DOHH2 (cell line): ENCODE results near the gene RHOBTB3.
"Not testable (repeated sequence)": the region's sequence is repeated elsewhere in the genome, so short reads cannot be mapped to it uniquely, and the experiment has no call there.

Experiments
- H3F3A ChIP-seq: fragments of 200-600 bp; sonication (generic), shearing (Covaris generic); 2 replicates; pipeline ENCODE4 v1.6.0; 2016; ENCODE audit warnings: antibody characterized with exemption, mild to moderate bottlenecking; ENCODE audit not compliant: control insufficient read depth, insufficient read depth
- H3K27ac ChIP-seq: fragments of 200-600 bp; sonication (generic); 2 replicates; pipeline ENCODE4 v1.5.1; 2014; ENCODE audit warnings: low read depth, mild to moderate bottlenecking, low read length, moderate library complexity
- H3K27me3 ChIP-seq: fragments of 200-600 bp; sonication (generic); 2 replicates; pipeline ENCODE4 v1.6.1; 2014; ENCODE audit warnings: mild to moderate bottlenecking, low read length, mixed read lengths; ENCODE audit not compliant: control insufficient read depth
- H3K36me3 ChIP-seq: fragments of 200-600 bp; sonication (generic); 2 replicates; pipeline ENCODE4 v1.6.1; 2014; ENCODE audit warnings: mild to moderate bottlenecking, low read length, moderate library complexity, mixed read lengths; ENCODE audit not compliant: control insufficient read depth
- H3K4me1 ChIP-seq: fragments of 200-600 bp; sonication (generic); 2 replicates; pipeline ENCODE4 v1.6.1; 2014; ENCODE audit warnings: mild to moderate bottlenecking, low read length, mixed read lengths; ENCODE audit not compliant: control insufficient read depth
- H3K4me2 ChIP-seq: fragments of 200-600 bp; sonication (generic); 2 replicates; pipeline ENCODE4 v1.6.0; 2014; ENCODE audit warnings: mild to moderate bottlenecking, low read length, moderate library complexity
- H3K4me3 ChIP-seq: fragments of 200-600 bp; sonication (generic); 2 replicates; pipeline ENCODE4 v1.5.1; 2014; ENCODE audit warnings: mild to moderate bottlenecking, low read length, mixed read lengths
- H3K79me2 ChIP-seq: fragments of 200-600 bp; sonication (generic); 2 replicates; pipeline ENCODE4 v1.6.1; 2014; ENCODE audit warnings: mild to moderate bottlenecking, low read length, mixed read lengths; ENCODE audit not compliant: control insufficient read depth
- H3K9me2 ChIP-seq: fragments of 200-600 bp; sonication (generic); replicated peaks from 2 replicates; pipeline ENCODE4 v1.6.1; 2014; ENCODE audit warnings: mild to moderate bottlenecking, low read length, mixed read lengths; ENCODE audit not compliant: control insufficient read depth
- H3K9me3 ChIP-seq: fragments of 200-600 bp; sonication (generic); 2 replicates; pipeline ENCODE4 v1.6.1; 2014; ENCODE audit warnings: antibody characterized with exemption, low read length, mixed read lengths; ENCODE audit not compliant: control insufficient read depth, insufficient read depth
- H4K20me1 ChIP-seq: fragments of 200-600 bp; sonication (generic); 2 replicates; pipeline ENCODE4 v1.6.0; 2014; ENCODE audit warnings: low read depth, mild to moderate bottlenecking, antibody characterized with exemption, low read length, moderate library complexity; ENCODE audit not compliant: control insufficient read depth, insufficient read depth
- CTCF ChIP-seq: fragments of 200-600 bp; sonication (generic); IDR thresholded peaks from one replicate; pipeline ENCODE4 v1.5.1; 2014; ENCODE audit warnings: antibody characterized with exemption, mild to moderate bottlenecking, low read depth, low read length; ENCODE audit not compliant: poor library complexity, severe bottlenecking
- EZH2phosphoT487 ChIP-seq: fragments of 200-600 bp; sonication (generic); IDR thresholded peaks from 2 replicates; pipeline ENCODE4 v1.6.1; 2017; ENCODE audit warnings: borderline replicate concordance, mild to moderate bottlenecking, antibody characterized with exemption, low read length, moderate library complexity, mixed read lengths

Gene RHOBTB3

GRCh38 chr5:95836544-95836943 lies 105.4 kb downstream of the RHOBTB3 start:
- peaks cover 8% of the 10 kb centered on the region; the same call in 1 of the 2 replicates for H3F3A ChIP-seq
- H3K27ac ChIP-seq: no peak overlapping the region
- no peaks in the 10 kb centered on the region for H3K36me3 ChIP-seq
- H3K4me2 ChIP-seq: peak overlapping the region; percentile 87
- H3K9me2 ChIP-seq: no peaks in the 10 kb centered on the region
- TF ChIP-seq CTCF: no peak
- TF ChIP-seq EZH2phosphoT487: no peak
- H3K79me2 ChIP-seq: no peaks in the 10 kb centered on the region
- H3K4me3 ChIP-seq: no peak overlapping the region
- H3K9me3 ChIP-seq: no peaks in the 10 kb centered on the region
- no peaks in the 10 kb centered on the region for H3K27me3 ChIP-seq
- H3K4me1 ChIP-seq: peaks cover 38% of the 10 kb centered on the region
- no peaks in the 10 kb centered on the region for H4K20me1 ChIP-seq

DNA sequence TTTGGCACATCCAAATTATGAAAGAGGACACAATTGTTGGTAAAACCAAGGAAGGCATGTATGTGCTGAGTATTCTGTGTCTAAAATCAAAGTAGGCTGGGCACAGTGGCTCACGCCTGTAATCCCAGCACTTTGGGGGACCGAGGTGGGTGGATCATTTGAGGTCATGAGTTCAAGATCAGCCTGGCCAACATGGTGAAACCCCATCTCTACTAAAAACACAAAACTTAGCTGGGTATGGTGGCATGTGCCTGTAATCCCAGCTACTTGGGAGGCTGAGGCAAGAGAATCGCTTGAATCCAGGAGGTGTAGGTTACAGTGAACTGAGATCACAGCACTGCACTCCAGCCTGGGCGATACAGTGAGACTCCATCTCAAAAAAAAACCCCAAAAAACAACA lies 105.8 kb downstream of the RHOBTB3 start:
- H3K79me2 ChIP-seq, H3K9me2 ChIP-seq, H3K27ac ChIP-seq, H3K27me3 ChIP-seq, H3K4me3 ChIP-seq, H4K20me1 ChIP-seq, H3K36me3 ChIP-seq, H3K9me3 ChIP-seq, H3K4me2 ChIP-seq, H3F3A ChIP-seq: not testable (repeated sequence)
- H3K4me1 ChIP-seq: peaks cover 38% of the 10 kb centered on the region

GRCh38 chr5:95837492-95837891 lies 106.4 kb downstream of the RHOBTB3 start:
- H3K36me3 ChIP-seq: no peaks in the 10 kb centered on the region
- H3K9me2 ChIP-seq: no peaks in the 10 kb centered on the region
- H3K79me2 ChIP-seq: no peaks in the 10 kb centered on the region
- no peaks in the 10 kb centered on the region for H3K27me3 ChIP-seq
- no peak overlapping the region for H3K4me3 ChIP-seq
- no peak overlapping the region for H3K4me2 ChIP-seq
- peaks cover 35% of the 10 kb centered on the region for H3K4me1 ChIP-seq
- H3F3A ChIP-seq: peaks cover 8% of the 10 kb centered on the region; the same call in 1 of the 2 replicates
- H3K9me3 ChIP-seq: no peaks in the 10 kb centered on the region
- no peak overlapping the region for H3K27ac ChIP-seq
- no peaks in the 10 kb centered on the region for H4K20me1 ChIP-seq
- no peak for TF ChIP-seq EZH2phosphoT487
- TF ChIP-seq CTCF: no peak

DNA sequence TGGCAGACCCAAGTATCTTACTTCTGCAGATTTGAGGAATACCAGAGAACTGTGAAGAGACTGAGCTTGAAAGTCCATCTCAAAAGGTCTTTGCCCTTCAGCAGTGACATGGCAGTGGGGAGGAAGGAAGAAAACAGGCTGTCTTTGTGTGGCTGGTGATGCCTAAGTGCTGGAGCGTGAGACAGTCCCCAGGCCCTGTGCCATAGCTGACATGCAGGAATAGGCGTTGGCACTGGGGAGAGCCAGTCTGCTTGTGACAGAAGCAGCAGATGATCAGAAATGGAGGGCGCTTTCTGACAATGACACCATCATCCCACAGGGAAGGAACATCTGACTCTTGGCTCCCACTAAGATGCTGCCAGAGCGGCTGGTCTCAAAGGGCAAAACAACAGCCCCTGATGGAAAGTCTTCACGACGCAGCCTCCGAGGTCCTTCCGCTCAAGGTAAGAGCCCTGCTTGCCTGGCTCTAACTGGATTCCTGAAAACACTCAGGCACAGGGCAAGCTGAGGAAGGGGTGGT lies 106.9 kb downstream of the RHOBTB3 start:
- Histone ChIP-seq H3K79me2 (no peaks in the 10 kb centered on the region), H3K4me3 (no peak overlapping the region), H3F3A (peaks cover 8% of the 10 kb centered on the region; the same call in 1 of the 2 replicates), H3K36me3 (no peaks in the 10 kb centered on the region), H3K4me1 (peaks cover 33% of the 10 kb centered on the region), H3K9me3 (no peaks in the 10 kb centered on the region), H3K27ac (no peak overlapping the region), H3K9me2 (no peaks in the 10 kb centered on the region), H3K27me3 (no peaks in the 10 kb centered on the region), H4K20me1 (no peaks in the 10 kb centered on the region), H3K4me2 (no peak overlapping the region)
- no peak for TF ChIP-seq CTCF
- no peak for TF ChIP-seq EZH2phosphoT487
